Adrenal gland (tissue), 12 donors: ENCODE results near the gene OLFM1. TPM values are rescaled to one million over a fixed set of nuclear protein-coding genes. Genes with fewer than 3 reads are reported as not detected.
"Not testable (repeated sequence)": the region's sequence is repeated elsewhere in the genome, so short reads cannot be mapped to it uniquely, and the experiment has no call there.

Source experiments
- DNase-seq, 7 donors: peaks; one replicate each; pipeline ENCODE4 v3.0.0-alpha.2; 2019 to 2020
- H3K27ac ChIP-seq, 5 donors: fragments of 200-600 bp; sonication (generic) in 4 of 5; 1 replicate in 3 of 5; 2 replicates in 2 of 5; pipeline versions ENCODE4 v1.5.1 to v1.8.0; 2016 to 2020; ENCODE audit warnings: mild to moderate bottlenecking in 1 of 5
- H3K27me3 ChIP-seq: fragments of 200-600 bp; 2 replicates; pipeline ENCODE4 v1.8.0; 2021
- H3K36me3 ChIP-seq, 2 donors: fragments of 200-600 bp; replicated peaks in 1 of 2; 1 replicate in 1 of 2; 2 replicates in 1 of 2; pipeline versions ENCODE4 v1.5.1 to v1.8.0; 2018 to 2022
- H3K4me1 ChIP-seq, 2 donors: fragments of 200-600 bp; replicated peaks in 1 of 2; 1 replicate in 1 of 2; 2 replicates in 1 of 2; pipeline versions ENCODE4 v1.5.1 to v1.8.0; 2018 to 2021
- H3K4me3 ChIP-seq, 4 donors: fragments of 200-600 bp; sonication (generic) in 3 of 4; one replicate each; pipeline ENCODE4 v1.5.1; 2016 to 2018
- H3K9me3 ChIP-seq, 3 donors: fragments of 200-600 bp; sonication (generic) in 1 of 3; replicated peaks in 1 of 3; 1 replicate in 2 of 3; 2 replicates in 1 of 3; pipeline versions ENCODE4 v1.5.1 to v1.8.0; 2016 to 2021
- CTCF ChIP-seq, 6 experiments: fragments of 450-650 bp in 4 of 6; fragments of 200-600 bp in 2 of 6; sonication (generic) in 1 of 6; IDR thresholded peaks; 1 replicate in 5 of 6; 2 replicates in 1 of 6; pipeline versions ENCODE4 v1.5.1 to v1.8.0; 2016 to 2021; ENCODE audit warnings: antibody characterized with exemption in 6 of 6, mild to moderate bottlenecking in 2 of 6, moderate library complexity in 1 of 6
- POLR2A ChIP-seq, 2 donors: fragments of 450-650 bp; IDR thresholded peaks; one replicate each; pipeline ENCODE4 v1.6.1; 2017; ENCODE audit warnings: antibody characterized with exemption in 2 of 2, mild to moderate bottlenecking in 2 of 2, moderate library complexity in 1 of 2
- WGBS, 4 donors: extraction: QIAGEN DNeasy Blood & Tissue Kit in 2 of 4; methylation state at CpG; one replicate each; pipeline versions ENCODE4 v1.1.5 to v1.1.7; 2013 to 2017; 5-methylcytosine and 5-hydroxymethylcytosine counted together
- intact Hi-C, 2 donors: fragments of 100-400 bp; cut with DNase I; formaldehyde crosslinking; loops; one replicate each; pipeline versions ENCODE4 v1.14.1 to v1.15.0; 2022 to 2023
- polyA plus RNA-seq, 3 donors: library from polyadenylated mRNA; stranded (reverse); fragments of 200-250 nt in 2 of 3; fragments of 350-450 nt in 1 of 3; fragmentation: Illumina TruSeq in 1 of 3; extraction: RNeasy Lipid Tissue Mini Kit (QIAGEN cat#74804) in 1 of 3; gene quantifications; one replicate each; pipeline ENCODE4 v1.2.3, GENCODE V29; 2013 to 2014
- total RNA-seq, 9 donors: library from RNA; depleted of rRNA in 4 of 9; stranded (reverse); fragments of >200 nt in 4 of 9; fragments of 120-200 nt in 1 of 9; fragmentation: NEBNext Ultra II Directional in 1 of 9; extraction: Animal tissue kit (Norgen Biotek cat#: 25700) in 1 of 9; gene quantifications; one replicate each; pipeline versions ENCODE4 v1.1.0 to v1.2.4, GENCODE V29; 2013 to 2023
- donor health status: healthy with polysubstance abuse.
- donor health status: Bipolar disorder and iron deficiency.
- donor health status: DM: yes; HTN: yes; CAD: no.
- donor health status: DM: no; HTN: no; CAD: no.
- donor health status: DM: no; HTN: no; CAD: no.
- donor health status: DM: yes; HTN: yes; CAD: no.

Gene OLFM1
- total and polyA plus RNA-seq, 12 donors, result 2.5 to 48.0 (median 28.0) TPM

GRCh38 chr9:135110416-135110815 lies 22.9 kb downstream of the OLFM1 start:
- intact Hi-C loops, result no loop called here
- 78 to 84% (median 81%) methylated on average over 10 to 14 of the region's 14 CpGs for whole genome bisulfite sequencing, 4 donors
- DNase-seq, result no peak
- TF ChIP-seq POLR2A (IDR thresholded peaks at IDR 0.05) (no peak), CTCF (IDR thresholded peaks at IDR 0.05) (no peak)
- Histone ChIP-seq H3K9me3 (no peaks in the 10 kb centered on the region), H3K36me3 (no peaks in the 10 kb centered on the region), H3K27me3 (no peaks in the 10 kb centered on the region), H3K4me3 (no peak overlapping the region), H3K27ac (no peak overlapping the region), H3K4me1 (no peaks in the 10 kb centered on the region)

GRCh38 chr9:135111600-135111999 lies 24.1 kb downstream of the OLFM1 start:
- H3K4me1 ChIP-seq, H3K27me3 ChIP-seq, H3K27ac ChIP-seq, H3K9me3 ChIP-seq, DNase-seq, intact Hi-C loops, H3K36me3 ChIP-seq, H3K4me3 ChIP-seq: not testable (repeated sequence)
- WGBS, 4 donors, result 86 to 90% (median 87%) methylated on average over 12 of the region's 12 CpGs

GRCh38 chr9:135116371-135116770 lies 28.9 kb downstream of the OLFM1 start:
- 91 to 98% (median 97%) methylated on average over 4 of the region's 4 CpGs for WGBS, 4 donors
- no peak for TF ChIP-seq CTCF (IDR thresholded peaks at IDR 0.05)
- no peak for TF ChIP-seq POLR2A (IDR thresholded peaks at IDR 0.05)

GRCh38 chr9:135116881-135117280 lies 29.4 kb downstream of the OLFM1 start:
- DNase-seq, result no peak
- H3K4me3 ChIP-seq, result no peak overlapping the region
- intact Hi-C loops, result no loop called here
- H3K4me1 ChIP-seq, result no peaks in the 10 kb centered on the region
- no peaks in the 10 kb centered on the region for H3K36me3 ChIP-seq
- no peak overlapping the region for H3K27ac ChIP-seq
- TF ChIP-seq CTCF (IDR thresholded peaks at IDR 0.05) (no peak), POLR2A (IDR thresholded peaks at IDR 0.05) (no peak)
- no peaks in the 10 kb centered on the region for H3K9me3 ChIP-seq
- 89 to 91% (median 90%) methylated on average over 9 of the region's 9 CpGs for WGBS, 4 donors
- no peaks in the 10 kb centered on the region for H3K27me3 ChIP-seq

More at GRCh38 chr9:135116371-135116770, 28.9 kb downstream of the OLFM1 start:
- Histone ChIP-seq H3K27ac (no peak overlapping the region), H3K36me3 (no peaks in the 10 kb centered on the region), H3K4me3 (no peak overlapping the region), H3K27me3 (no peaks in the 10 kb centered on the region), H3K4me1 (no peaks in the 10 kb centered on the region), H3K9me3 (no peaks in the 10 kb centered on the region)
- no peak for DNase-seq
- intact Hi-C loops, result no loop called here

GRCh38 chr9:135117281-135117680 lies 29.8 kb downstream of the OLFM1 start:
- intact Hi-C loops, result no loop called here
- Histone ChIP-seq H3K27me3 (no peaks in the 10 kb centered on the region), H3K27ac (no peak overlapping the region), H3K4me1 (no peaks in the 10 kb centered on the region), H3K9me3 (no peaks in the 10 kb centered on the region), H3K4me3 (no peak overlapping the region), H3K36me3 (no peaks in the 10 kb centered on the region)
- 58 to 78% (median 76%) methylated on average over 6 to 12 of the region's 12 CpGs for WGBS, 4 donors
- DNase-seq, result no peak
- no peak for TF ChIP-seq CTCF (IDR thresholded peaks at IDR 0.05)
- no peak for TF ChIP-seq POLR2A (IDR thresholded peaks at IDR 0.05)
